ENCODE measurements around the gene INSYN2B. TPM values are rescaled to one million over a fixed set of nuclear protein-coding genes. Genes with fewer than 3 reads are reported as not detected.

The INSYN2B gene
- total and polyA plus RNA-seq, 2 of the 8 experiments (the other 6 are each of a cell fraction or from before 2014, with no cell fraction given): not detected

DNA sequence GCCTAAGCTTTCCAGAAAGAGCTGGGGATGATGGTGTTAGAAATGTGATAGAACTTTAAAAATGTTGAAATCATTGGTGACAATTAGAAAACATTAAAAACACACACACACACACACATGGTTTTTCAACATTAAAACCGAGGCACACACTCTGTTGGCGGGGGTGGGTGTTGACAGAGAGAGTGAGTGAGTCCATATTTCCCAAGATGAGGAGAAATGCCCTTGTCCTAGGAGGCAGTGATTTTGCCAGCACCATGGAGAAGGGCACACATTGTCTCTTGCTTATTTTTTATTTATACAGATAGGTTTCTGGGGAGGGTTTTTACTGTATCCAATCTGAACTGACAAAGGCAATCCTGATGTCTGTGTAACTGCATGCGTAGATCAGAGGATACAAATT is 152.5 kb downstream of the INSYN2B start (continued):
- TF ChIP-seq EGR1 (IDR thresholded peaks at IDR 0.05; ENCODE audit: borderline replicate concordance, low read depth, low read length) (no peak), BCL11A (IDR thresholded peaks at IDR 0.05; ENCODE audit: low read depth in 2 of 2, low read length in 2 of 2) (no peak), JUN (IDR thresholded peaks at IDR 0.05; ENCODE audit: low read depth, low read length) (no peak), CHD2 (IDR thresholded peaks at IDR 0.05; ENCODE audit: low read length) (no peak)
